Ovary (tissue), 3 donors: ENCODE measurements around the gene CELA2A.

Experiments
- CTCF ChIP-seq, 3 donors: fragments of 450-650 bp in 2 of 3; fragments of 200-600 bp in 1 of 3; IDR thresholded peaks; one replicate each; pipeline versions ENCODE4 v1.5.1 to v1.8.0; 2016 to 2022; ENCODE audit warnings: antibody characterized with exemption in 3 of 3, mild to moderate bottlenecking in 1 of 3
- EP300 ChIP-seq: sonication (generic); formaldehyde crosslinking; IDR thresholded peaks from one replicate; pipeline ENCODE4 v1.6.1; 2017; ENCODE audit warnings: antibody characterized with exemption
- POLR2A ChIP-seq: fragments of 450-650 bp; IDR thresholded peaks from one replicate; pipeline ENCODE4 v1.6.1; 2017; ENCODE audit warnings: antibody characterized with exemption, mild to moderate bottlenecking, moderate library complexity
- donor health status: DM: no; HTN: no; CAD: no.

- no peak for TF ChIP-seq CTCF (IDR thresholded peaks at IDR 0.05)
- no peak for TF ChIP-seq EP300
- no peak for TF ChIP-seq POLR2A
Measured at GRCh38 chr1:15469361-15469760, 12.8 kb downstream of the CELA2A start.
